Lung (tissue), 12 donors: ENCODE data around the gene NEB. TPM values are rescaled to one million over a fixed set of nuclear protein-coding genes. Genes with fewer than 3 reads are reported as not detected.

Experiments used
- ATAC-seq: fragments of 200-7000 bp; cut with Tn5 transposase; one replicate; pipeline ENCODE4 v1.9.1; 2020; ENCODE audit warnings: moderate number of reproducible peaks; ENCODE audit not compliant: insufficient read depth, low FRiP score
- DNase-seq, 3 donors: peaks; one replicate each; pipeline ENCODE4 v3.0.0-alpha.2; 2013 to 2017
- H3K27ac ChIP-seq, 2 donors: one replicate each; pipeline ENCODE4 v1.5.1; 2013; ENCODE audit warnings: mild to moderate bottlenecking in 2 of 2, moderate library complexity in 2 of 2, control low read depth in 1 of 2, inconsistent platforms in 1 of 2, low read depth in 1 of 2, low read length in 1 of 2
- H3K27me3 ChIP-seq, 3 donors: one replicate each; pipeline ENCODE4 v1.5.1; 2013; ENCODE audit warnings: low read length in 2 of 3; ENCODE audit not compliant: control insufficient read depth in 3 of 3, insufficient read depth in 3 of 3
- H3K36me3 ChIP-seq, 4 donors: one replicate each; pipeline ENCODE4 v1.5.1; 2013; ENCODE audit warnings: low read length in 4 of 4, mild to moderate bottlenecking in 1 of 4, moderate library complexity in 1 of 4; ENCODE audit not compliant: control insufficient read depth in 4 of 4, insufficient read depth in 4 of 4
- H3K4me1 ChIP-seq, 5 donors: one replicate each; pipeline ENCODE4 v1.5.1; 2013; ENCODE audit warnings: low read length in 5 of 5, mild to moderate bottlenecking in 2 of 5, moderate library complexity in 1 of 5; ENCODE audit not compliant: control insufficient read depth in 5 of 5, insufficient read depth in 5 of 5
- H3K4me3 ChIP-seq: one replicate; pipeline ENCODE4 v1.5.1; 2013; ENCODE audit warnings: mild to moderate bottlenecking, control low read depth, moderate library complexity
- H3K9ac ChIP-seq, 2 donors: one replicate each; pipeline ENCODE4 v1.5.1; 2013; ENCODE audit warnings: low read length in 2 of 2, control low read depth in 1 of 2; ENCODE audit not compliant: insufficient read depth in 1 of 2
- H3K9me3 ChIP-seq, 4 donors: one replicate each; pipeline ENCODE4 v1.5.1; 2013; ENCODE audit warnings: low read length in 3 of 4, mild to moderate bottlenecking in 1 of 4, moderate library complexity in 1 of 4; ENCODE audit not compliant: control insufficient read depth in 4 of 4, insufficient read depth in 3 of 4
- WGBS, 2 donors: extraction: QIAGEN DNeasy Blood & Tissue Kit; methylation state at CpG; one replicate each; pipeline ENCODE4 v1.1.7; 2013; 5-methylcytosine and 5-hydroxymethylcytosine counted together
- polyA plus RNA-seq, 2 donors: library from polyadenylated mRNA; stranded (reverse); fragments of 200-250 nt; gene quantifications; one replicate each; pipeline ENCODE4 v1.2.1, GENCODE V29; 2013
- total RNA-seq, 2 donors: library from RNA; depleted of rRNA in 1 of 2; stranded (reverse); fragments of >200 nt in 1 of 2; gene quantifications; one replicate each; pipeline ENCODE4 v1.2.1, GENCODE V29; 2014 to 2021
- TF ChIP-seq, protein P1 (sequence below): IDR thresholded peaks from 2 replicates; pipeline ENCODE4 v1.5.1; 2012; ENCODE audit warnings: mild to moderate bottlenecking; ENCODE audit errors: control extremely low read depth, extremely low read depth
- donor health status: control.
- donor health status: control.
- donor health status: Bipolar disorder and iron deficiency.
- donor health status: healthy.
- donor health status: DM: yes; HTN: yes; CAD: no.

NEB gene
- total and polyA plus RNA-seq, 4 donors, result 0.52 to 2.1 (median 1.0) TPM

DNA sequence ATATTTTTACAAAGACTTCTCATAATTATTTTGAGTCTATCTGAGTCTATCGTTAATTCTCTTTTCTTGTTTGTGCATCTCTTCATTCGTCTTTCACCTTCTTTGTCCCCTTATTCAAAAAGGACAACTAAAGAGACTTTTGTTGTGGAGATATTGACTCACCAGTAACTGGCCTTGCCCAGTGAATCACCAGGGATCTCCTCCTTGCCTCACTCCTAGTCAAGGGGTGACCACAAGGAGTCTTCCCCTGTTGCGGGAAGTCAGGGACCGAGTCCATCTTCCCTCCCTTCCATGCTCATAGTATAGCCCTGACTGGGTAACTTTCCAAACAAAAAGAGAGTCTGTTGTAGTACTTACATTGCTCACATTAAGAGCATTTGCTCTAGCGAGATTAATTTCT, 158.9 kb downstream of the NEB start:
- TF ChIP-seq, protein P1, sequence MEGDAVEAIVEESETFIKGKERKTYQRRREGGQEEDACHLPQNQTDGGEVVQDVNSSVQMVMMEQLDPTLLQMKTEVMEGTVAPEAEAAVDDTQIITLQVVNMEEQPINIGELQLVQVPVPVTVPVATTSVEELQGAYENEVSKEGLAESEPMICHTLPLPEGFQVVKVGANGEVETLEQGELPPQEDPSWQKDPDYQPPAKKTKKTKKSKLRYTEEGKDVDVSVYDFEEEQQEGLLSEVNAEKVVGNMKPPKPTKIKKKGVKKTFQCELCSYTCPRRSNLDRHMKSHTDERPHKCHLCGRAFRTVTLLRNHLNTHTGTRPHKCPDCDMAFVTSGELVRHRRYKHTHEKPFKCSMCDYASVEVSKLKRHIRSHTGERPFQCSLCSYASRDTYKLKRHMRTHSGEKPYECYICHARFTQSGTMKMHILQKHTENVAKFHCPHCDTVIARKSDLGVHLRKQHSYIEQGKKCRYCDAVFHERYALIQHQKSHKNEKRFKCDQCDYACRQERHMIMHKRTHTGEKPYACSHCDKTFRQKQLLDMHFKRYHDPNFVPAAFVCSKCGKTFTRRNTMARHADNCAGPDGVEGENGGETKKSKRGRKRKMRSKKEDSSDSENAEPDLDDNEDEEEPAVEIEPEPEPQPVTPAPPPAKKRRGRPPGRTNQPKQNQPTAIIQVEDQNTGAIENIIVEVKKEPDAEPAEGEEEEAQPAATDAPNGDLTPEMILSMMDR, result no peak
- H3K9ac ChIP-seq, result no peak overlapping the region
- H3K4me1 ChIP-seq, result no peaks in the 10 kb centered on the region
- DNase-seq, result no peak
- no peak for ATAC-seq
- H3K36me3 ChIP-seq, result no peaks in the 10 kb centered on the region
- H3K9me3 ChIP-seq, result no peaks in the 10 kb centered on the region
- 84 to 91% methylated on average over 5 of the region's 5 CpGs for WGBS, 2 donors
- no peaks in the 10 kb centered on the region for H3K27me3 ChIP-seq
- H3K4me3 ChIP-seq, result no peak overlapping the region
- no peak overlapping the region for H3K27ac ChIP-seq

DNA sequence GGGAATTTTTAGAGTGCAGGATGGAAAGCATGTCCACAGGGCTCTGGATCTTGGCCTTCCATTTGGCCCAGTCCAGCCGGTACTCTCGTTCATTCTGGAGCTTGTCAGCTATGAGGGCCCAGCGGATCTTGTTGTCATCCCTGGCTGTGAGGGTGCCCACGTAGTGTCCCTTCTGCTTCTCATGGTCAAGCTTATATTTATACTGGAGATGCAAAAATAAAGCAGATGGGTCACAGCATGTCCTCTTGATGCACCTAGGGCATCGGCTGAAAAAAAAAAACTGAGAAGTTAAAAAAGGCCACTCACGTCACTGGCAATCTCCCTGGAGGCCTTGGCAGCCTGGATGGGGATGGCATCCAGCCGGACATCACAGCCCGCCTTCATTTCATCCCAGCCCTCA, 164.1 kb downstream of the NEB start:
- H3K36me3 ChIP-seq, result no peaks in the 10 kb centered on the region
- no peak overlapping the region for H3K27ac ChIP-seq
- no peaks in the 10 kb centered on the region for H3K27me3 ChIP-seq
- DNase-seq (no peak), ATAC-seq (no peak)
- no peak overlapping the region for H3K4me3 ChIP-seq
- H3K4me1 ChIP-seq, result peaks cover 0 to 21% (median 0%) of the 10 kb centered on the region in 5 donors
- 95 to 97% methylated on average over 8 of the region's 8 CpGs for WGBS, 2 donors
- TF ChIP-seq, protein P1, result no peak
- no peak overlapping the region for H3K9ac ChIP-seq
- H3K9me3 ChIP-seq, result no peaks in the 10 kb centered on the region

DNA sequence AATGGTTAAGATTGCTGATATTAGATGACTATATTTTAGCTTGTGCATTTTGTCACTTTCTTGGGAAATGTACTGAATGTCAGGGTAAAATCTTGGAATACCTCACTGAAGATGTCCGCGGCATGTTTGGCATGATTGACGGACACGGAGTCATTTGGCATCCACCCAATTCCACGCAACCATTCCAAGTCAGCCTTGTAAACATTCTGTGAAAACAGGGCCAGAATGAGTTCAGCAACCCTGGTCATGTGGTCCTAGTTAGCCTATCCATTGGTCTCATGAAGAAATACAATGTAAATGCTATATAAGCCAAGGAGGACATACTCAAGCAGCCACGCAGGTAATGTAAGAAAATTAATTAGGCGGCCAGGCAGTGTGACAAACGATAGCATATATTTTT, 165.1 kb downstream of the NEB start:
- Histone ChIP-seq H3K27me3 (no peaks in the 10 kb centered on the region), H3K4me3 (no peak overlapping the region), H3K4me1 (peaks cover 0 to 21% (median 0%) of the 10 kb centered on the region in 5 donors), H3K27ac (no peak overlapping the region), H3K9ac (peak overlapping the region in 1 of 2 donors; percentile 35), H3K9me3 (no peaks in the 10 kb centered on the region), H3K36me3 (no peaks in the 10 kb centered on the region)
- WGBS, 2 donors, result 58 to 80% methylated on average over 8 of the region's 8 CpGs
- TF ChIP-seq, protein P1, result no peak
- DNase-seq (peak; percentile 72 to 84 (median 82)), ATAC-seq (no peak)

DNA sequence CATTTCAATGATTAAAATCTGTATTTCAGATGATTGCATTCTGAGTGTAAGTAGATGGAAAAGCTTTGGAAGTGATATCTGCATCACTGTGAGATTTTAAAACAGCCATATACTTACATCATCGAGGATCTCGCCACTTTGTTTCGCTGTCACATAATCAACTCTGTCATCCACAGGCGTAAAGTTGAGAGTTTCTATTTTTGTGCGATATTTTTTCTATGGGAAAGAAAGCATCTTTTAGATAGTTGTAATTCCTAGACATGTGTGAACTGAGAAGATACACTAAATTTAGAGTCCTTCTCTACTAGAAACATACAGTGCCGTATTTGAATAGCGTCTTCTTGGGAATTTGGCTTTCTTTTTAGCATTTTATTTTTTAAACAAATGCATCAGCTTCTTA, 165.8 kb downstream of the NEB start:
- ATAC-seq, result no peak
- TF ChIP-seq, protein P1, result no peak
- Histone ChIP-seq H3K27me3 (no peaks in the 10 kb centered on the region), H3K9me3 (no peaks in the 10 kb centered on the region), H3K4me1 (peaks cover 0 to 21% (median 0%) of the 10 kb centered on the region in 5 donors), H3K9ac (no peak overlapping the region), H3K36me3 (no peaks in the 10 kb centered on the region), H3K4me3 (no peak overlapping the region), H3K27ac (no peak overlapping the region)
- 73 to 87% methylated on average over 7 of the region's 7 CpGs for WGBS, 2 donors
- DNase-seq, result peak; percentile 39 to 85 (median 73)
